OCI-M2 (cell line): Measurements from ENCODE around the gene DIS3L2.
"Not testable (repeated sequence)": the region's sequence is repeated elsewhere in the genome, so short reads cannot be mapped to it uniquely, and the experiment has no call there.

Experiments used
- DNase-seq: peaks from one replicate; lab custom pipeline; 2025; ENCODE audit not compliant: unreplicated experiment; lab: John Stamatoyannopoulos, UW

DIS3L2 gene

DNA sequence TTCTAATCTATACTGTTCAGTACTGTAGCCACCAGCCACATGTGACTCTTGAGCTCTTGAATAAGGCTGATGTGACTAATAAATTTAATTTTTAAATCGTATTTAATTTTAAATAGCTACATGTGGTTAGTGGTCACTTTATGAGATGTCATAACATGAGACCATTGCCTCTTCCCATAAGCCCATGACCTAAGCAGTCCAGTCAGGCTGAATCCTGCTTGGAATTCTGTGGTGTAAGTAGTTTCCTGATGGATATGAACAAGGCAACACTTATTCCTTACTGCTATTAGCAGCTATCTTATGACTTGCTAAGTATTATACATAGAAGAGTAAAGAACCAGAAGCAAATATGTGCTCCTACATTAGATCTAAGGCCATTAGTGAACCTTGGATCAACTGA lies 150.0 kb downstream of the DIS3L2 start:
- DNase-seq, result no peak

DNA sequence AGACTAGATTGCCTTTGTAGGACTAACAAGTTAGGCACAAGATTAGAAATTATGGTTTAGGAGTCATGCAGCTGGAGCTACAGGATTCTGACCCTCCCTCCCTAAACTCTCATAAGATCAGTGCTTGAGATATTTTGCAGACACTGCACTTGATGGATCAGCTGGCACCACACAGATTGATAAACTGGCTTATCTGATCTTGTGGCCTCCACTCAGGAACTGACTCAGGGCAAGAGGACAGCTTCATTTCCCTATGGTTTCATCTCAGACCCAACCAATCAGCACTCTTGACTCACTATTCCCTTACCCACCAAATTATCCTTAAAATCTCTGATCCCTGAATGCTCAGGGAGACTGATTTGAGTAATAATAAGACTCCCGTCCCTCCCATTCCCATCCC lies 152.3 kb downstream of the DIS3L2 start:
- DNase-seq, result no peak

DNA sequence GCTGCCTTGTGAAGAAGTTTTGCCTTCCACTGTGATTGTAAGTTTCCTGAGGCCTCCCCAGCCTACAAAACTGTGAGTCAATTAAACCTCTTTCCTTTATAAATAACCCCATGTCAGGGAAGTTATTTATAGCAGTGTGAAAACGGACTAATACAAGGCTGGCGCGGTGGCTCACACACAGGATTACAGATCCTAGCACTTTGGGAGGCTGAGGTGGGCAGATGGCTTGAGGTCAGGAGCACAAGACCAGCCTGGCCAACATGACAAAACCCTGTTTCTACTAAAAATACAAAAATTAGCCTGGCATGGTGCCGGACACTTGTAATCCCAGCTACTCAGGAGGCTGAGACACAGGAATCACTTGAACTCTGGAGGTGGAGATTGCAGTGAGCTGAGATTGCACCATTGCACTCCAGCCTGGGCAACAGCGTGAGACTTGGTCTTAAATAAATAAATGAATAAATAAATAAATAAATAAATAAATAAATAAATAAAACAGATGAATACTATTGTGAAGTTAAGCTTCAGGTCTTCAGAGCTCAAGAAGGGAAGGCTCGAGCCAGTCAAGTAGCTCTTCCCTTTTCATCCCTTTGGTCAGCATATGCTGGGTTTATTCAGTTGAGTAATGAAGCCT lies 154.3 kb downstream of the DIS3L2 start:
- not testable (repeated sequence) for DNase-seq

- DNase-seq, result no peak
Observed at GRCh38 chr2:232116852-232117251, 155.3 kb downstream of the DIS3L2 start.

GRCh38 chr2:232117413-232117812 lies 155.9 kb downstream of the DIS3L2 start:
- no peak for DNase-seq

- no peak for DNase-seq
Observed at GRCh38 chr2:232120911-232121310, 159.4 kb downstream of the DIS3L2 start.

GRCh38 chr2:232124309-232124708 lies 162.8 kb downstream of the DIS3L2 start:
- DNase-seq, result no peak

DNA sequence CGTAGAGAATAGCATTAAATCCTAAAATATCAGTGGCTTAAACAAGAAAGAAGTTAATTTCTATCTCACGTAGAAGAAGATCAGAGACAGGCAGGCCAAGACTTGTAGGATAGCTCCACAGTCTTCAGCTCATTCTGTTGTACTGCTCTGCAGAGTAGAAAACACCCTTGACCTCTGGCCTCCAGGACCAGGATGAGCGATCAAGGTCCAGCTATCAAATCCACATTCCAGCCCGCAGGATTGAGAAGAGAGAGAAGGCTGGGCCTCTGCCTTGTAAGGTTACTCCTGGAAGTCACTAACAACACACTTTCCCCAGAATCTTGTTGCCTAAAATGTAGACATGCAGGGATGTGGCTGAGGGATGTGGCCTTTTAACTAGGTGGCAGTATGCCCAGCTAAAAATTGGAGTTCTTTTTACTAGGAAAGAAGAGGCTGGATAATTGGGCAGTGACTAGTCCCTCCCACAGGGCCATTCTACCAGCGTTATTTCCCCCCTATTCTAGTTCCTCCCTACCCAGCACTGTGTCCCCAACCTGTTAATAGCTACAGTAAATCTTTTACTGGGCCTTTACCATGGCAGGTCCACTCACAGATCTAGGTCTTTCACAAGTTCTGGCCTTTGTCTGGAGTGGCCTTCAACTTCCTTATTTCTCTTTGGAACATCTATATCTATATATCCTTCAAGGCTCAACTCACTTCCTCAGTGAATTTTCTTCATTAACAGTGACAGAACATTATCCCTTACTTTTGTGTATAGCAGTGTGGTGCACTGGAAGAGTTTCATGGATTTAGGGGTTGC lies 165.0 kb downstream of the DIS3L2 start:
- DNase-seq, result no peak

- no peak for DNase-seq
Observed at GRCh38 chr2:232129483-232129882, 168.0 kb downstream of the DIS3L2 start.

GRCh38 chr2:232132181-232132580 lies 170.7 kb downstream of the DIS3L2 start:
- no peak for DNase-seq

DNA sequence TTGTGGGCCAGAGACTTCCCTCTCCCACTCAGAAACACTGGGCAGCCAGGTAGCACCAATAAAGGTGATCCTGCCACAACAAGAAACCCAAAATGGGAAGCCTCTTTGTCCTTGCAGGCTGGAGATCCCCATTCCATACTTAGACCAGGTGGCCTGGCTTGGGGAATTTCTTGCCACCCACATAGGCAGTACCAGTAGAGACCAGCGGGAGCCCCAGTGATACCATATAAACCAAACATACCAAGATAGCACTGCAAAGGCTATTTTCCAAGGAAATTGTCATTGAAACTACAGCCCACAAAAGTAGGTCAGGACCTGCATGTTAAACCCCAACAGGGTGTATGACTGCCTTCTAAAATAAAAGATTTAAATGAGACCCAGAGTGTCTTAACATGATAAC lies 171.6 kb downstream of the DIS3L2 start:
- no peak for DNase-seq

DNA sequence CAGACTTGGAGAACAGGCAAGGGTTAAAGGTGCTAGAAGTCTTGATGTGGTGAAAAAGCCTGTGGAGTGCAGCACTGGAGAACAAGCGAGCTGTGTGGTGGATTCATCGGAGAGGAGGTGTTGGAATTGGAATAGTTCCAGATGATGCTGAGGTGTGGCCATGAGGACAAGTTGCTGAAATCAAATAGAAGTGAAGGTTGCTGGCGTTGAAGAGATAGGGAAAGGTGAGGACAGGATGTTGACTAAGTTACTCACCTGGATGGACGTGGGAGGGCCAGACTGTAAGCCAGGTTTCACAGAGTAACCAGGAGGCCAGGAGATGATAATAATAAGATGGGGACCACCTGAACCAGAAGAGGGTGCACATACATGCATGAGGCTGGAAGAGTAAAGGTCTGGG lies 173.4 kb downstream of the DIS3L2 start:
- DNase-seq, result no peak

- no peak for DNase-seq
Observed at GRCh38 chr2:232137356-232138147, 176.0 kb downstream of the DIS3L2 start.

GRCh38 chr2:232138441-232138840 lies 176.9 kb downstream of the DIS3L2 start:
- no peak for DNase-seq

GRCh38 chr2:232139171-232139594 lies 177.7 kb downstream of the DIS3L2 start:
- DNase-seq, result no peak

DNA sequence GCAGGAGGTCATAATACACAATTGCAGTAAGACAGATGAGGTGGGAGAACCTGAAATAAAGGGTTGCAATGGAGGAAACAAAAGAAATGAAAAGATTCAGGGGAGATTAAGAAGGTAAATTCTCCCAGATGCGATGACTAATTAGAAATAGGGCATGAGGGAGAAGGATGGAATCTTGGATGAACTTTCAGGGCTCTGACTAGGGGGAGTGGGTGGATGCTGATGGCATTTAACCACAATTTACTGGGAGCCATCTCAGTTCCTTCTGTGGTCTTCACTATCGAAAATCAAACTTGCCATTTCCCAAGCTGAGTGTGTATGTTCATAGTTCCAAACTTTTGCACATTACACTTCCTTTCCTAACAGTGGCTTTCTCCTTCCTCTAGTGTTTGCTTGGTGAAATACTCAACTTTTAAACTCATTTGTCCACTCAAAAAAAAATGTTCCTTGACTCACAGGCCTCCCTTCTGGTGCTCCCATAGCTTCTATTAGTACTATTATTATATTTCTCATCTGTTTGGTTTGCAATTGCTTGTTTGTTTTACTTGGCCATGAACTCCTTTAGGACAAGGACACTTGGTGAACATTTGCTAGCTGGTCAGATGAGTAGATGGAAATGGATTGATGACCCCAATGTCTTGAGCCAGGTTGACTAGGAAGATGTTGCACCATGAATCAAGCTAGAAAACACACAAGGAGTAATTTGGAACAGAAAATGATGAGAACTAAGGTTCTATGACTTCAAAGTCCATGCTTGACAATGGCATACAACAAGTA lies 178.5 kb downstream of the DIS3L2 start:
- DNase-seq, result no peak

GRCh38 chr2:232141591-232141990 lies 180.1 kb downstream of the DIS3L2 start:
- no peak for DNase-seq

- DNase-seq, result no peak
Observed at GRCh38 chr2:232142049-232142448, 180.5 kb downstream of the DIS3L2 start.

DNA sequence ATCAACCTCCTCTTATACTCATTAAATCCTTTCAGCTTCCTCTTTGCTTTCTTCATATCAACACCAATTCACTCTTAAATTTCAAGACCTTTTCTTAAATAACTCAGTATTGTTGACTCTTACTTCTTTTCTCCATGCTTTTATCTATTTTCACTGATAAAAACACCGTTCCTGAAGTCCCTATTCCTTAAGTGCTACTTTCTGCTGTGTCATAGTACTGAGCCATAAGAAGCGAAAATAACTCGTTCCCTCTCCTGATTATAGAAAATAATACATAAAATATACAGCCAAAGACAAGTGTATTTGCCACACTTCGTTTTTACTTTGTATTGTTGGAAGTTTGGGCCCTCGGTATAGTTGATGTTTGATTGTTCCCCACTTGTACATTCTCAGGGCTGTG lies 181.0 kb downstream of the DIS3L2 start:
- no peak for DNase-seq

- DNase-seq, result no peak
Observed at GRCh38 chr2:232146294-232146693, 184.8 kb downstream of the DIS3L2 start.

DNA sequence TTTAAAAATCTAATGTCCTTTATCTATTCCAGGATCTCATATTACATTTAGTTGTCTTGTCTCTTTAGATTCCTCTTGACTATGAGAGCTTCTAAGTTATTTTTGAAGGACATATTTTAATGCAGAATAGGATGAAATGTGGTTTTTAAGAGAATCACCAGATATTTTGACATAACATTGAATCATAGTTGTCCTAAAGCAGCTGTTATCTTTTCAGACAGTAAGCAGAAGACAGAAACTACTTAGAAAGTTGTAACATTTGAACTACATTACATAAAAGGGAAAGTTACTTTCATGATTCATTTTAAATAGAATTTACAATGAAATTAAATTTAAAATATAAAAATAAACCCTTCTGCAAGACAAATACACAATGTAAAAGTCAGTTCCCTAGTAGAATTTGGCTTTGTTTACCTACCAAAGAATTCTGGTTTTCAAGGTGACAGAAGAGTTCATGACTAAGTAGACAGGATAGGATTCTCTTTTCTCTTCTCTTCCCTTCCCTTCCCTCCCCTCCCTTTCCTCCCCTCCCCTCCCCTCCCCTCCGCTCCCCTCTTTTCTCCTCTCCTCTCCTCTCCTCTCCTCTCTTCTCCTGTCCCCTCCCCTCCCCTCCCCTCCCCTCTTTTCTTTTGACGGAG lies 186.0 kb downstream of the DIS3L2 start:
- DNase-seq, result no peak
